ENCODE data around the gene PRR12.

The PRR12 gene

DNA sequence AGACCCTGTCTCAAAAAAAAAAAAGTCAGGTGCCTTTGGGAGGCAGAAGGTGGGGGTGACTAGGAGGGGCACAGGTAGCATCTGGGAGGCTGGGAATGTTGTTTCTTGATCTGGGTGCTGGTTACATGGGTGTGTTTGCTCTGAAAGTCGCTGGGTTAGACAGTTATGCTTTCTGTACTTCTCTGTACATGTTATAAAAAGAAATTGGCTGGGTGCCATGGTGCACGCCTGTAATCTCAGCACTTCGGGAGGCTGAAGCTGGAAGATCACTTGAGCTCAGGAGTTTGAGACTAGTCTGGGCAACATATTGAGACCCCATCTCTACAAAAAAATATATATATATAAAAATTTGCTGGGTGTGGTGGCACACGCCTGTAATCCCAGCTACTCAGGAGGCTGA, 25.7 kb upstream of the PRR12 start:
- DNase-seq (ENCODE audit: low spot score): no peak

- DNase-seq (ENCODE audit: low spot score): no peak
Measured at GRCh38 chr19:49566302-49566701, 24.7 kb upstream of the PRR12 start.

DNA sequence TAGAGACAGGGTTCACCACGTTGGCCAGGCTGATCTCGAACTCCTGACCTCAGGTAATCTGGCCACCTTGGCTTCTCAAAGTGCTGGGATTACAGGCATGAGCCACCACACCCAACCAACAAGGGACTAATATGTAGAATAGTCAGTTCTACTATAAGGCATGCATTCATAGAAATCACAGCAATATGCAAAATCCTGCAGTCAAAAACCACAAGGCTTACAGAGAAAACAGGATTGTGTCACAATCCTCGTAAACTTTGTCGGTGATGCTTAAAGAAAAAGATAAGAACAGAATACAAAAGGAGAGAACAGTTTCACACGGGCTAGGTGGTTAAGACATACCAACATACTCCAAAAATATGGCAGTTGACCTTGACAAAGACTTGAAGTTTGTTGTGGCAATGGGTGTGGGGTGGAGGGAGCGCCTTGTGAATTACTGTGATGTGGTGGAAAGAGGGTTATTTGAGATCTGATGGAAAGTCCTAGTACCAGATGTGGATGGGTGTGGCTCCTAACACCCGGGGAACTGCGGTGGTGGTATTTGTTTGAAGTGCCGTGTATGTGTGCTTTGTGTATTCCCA, 23.0 kb upstream of the PRR12 start:
- no peak for DNase-seq (ENCODE audit: low spot score)

DNA sequence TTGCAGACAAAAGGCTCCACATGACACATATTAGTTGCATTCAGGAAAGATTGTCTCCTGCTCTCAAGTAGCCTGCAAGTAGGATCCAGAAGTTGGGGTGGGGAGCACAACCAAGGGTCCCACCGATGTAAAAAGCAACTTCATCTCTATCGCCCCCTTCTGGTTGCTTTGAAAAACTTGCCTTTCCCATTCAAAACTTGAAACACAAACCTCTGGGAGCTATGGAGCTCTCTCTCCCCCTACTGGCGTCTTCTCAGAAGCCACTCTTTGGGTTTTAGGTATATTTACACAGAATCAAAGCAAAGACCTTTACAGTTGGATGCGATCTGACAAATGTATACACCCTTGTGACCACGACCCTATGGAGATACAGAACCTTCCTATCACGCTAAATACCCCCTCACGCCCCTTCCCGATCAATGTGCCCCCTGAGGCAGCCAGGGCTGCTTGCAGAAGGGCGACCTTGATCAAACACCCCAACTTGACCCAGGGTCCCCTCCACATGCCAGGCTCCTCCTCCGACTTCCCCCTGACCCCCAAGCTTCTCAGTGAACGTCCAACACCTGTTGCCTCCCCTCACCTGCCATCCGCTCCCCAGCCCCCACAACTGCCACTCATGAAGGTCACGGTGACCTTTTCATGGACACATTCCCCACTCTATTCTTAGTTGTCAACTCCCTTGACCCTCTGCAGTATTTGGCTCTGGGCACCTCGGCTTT, 20.7 kb upstream of the PRR12 start:
- peak; percentile 82 for DNase-seq (ENCODE audit: low spot score)

GRCh38 chr19:49570997-49571676, 19.8 kb upstream of the PRR12 start:
- no peak for DNase-seq (ENCODE audit: low spot score)

DNA sequence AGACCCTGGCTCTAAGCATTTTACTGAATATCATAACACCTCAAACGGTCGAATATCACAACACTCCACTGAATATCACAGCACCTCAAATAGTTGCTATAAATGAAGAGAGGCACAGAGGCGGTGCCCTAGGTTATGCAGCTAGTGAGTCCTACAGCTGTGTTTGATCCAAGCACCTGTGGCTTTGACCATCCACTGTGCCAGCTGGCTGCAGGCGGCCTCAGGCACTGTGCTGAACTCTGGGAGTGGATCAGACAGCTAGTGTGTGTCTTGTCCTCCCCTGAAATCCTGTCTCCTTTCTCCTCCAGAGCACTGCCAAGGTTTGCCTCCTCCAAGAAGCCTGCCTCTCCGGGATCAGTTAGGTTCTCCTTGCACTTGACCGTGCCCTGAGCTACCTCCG, 18.0 kb upstream of the PRR12 start:
- DNase-seq (ENCODE audit: low spot score): no peak

DNA sequence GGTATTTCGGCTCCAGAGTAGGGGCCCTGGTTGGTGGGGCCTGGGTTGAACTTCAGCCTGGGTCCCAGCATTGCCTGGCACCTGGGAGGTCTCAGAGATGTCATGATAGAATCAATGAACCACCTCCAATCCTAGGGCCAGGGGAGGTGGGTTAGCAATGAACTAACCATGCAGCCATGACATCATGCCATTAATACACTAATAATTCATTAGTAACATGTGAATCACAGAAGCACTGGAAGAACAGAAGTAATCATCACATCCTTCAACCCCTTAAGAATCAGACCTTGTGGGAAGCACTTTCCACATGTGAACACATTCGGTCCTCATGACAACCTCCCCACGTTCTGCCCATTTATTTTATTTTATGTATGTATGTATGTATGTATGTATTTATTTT, 17.6 kb upstream of the PRR12 start:
- DNase-seq (ENCODE audit: low spot score): peak; percentile 20

DNA sequence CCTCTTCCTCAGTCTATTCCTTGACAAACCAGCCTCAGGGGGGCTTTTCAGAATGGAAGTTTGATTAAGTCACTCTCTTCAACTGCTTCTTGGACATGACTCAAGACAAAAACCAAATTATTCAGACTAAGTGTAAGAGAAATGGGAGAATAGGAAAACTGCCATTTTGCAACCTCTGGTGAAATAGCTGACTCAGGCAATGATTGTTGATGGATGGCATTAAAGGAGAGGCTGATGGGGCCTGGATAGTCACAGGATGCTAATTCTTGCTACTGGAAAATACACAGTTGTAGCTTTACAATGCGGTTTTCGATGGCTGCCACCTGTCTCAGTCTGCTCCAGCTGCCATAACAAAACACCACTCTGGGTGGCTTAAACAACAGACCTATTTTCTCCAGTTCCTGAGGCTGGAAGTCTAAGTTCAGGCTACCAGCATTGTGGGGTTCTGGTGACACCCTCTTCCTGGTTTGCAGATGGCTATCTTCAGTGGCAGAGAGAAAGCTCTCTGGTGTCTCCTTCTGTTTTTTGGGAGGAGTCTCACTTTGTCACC, 16.7 kb upstream of the PRR12 start:
- no peak for DNase-seq (ENCODE audit: low spot score)

GRCh38 chr19:49579193-49579592, 11.8 kb upstream of the PRR12 start:
- DNase-seq (ENCODE audit: low spot score): no peak

DNA sequence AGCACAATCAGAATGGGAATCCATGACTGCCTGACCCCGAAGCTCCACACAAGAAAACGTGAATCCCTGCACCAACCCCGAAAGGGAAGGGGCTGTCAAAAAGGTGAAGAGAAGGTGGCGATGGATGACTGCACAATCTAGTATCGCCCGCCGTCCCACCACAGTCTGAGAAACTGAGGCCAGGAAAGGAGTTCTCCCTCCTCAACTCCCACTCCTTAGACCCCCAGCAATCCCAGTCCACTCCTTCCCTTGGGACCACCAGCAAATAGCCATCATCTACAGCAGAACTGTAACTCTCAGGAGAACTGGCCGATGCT, 11.1 kb upstream of the PRR12 start:
- DNase-seq (ENCODE audit: low spot score): no peak

GRCh38 chr19:49580264-49581006, 10.5 kb upstream of the PRR12 start, which contains the start of gene NOSIP:
TSS of gene NOSIP (minus strand) at chr19:49580556. CDS start at chr19:49560691, 19,865 bp downstream.
- DNase-seq (ENCODE audit: low spot score): peak; percentile 97

- peak; percentile 42 for DNase-seq (ENCODE audit: low spot score)
Measured at GRCh38 chr19:49581007-49581508, 9.9 kb upstream of the PRR12 start, which contains the start of gene PRRG2. TSS of gene PRRG2 (plus strand) at chr19:49581316. CDS start at chr19:49583220, 1,904 bp downstream.

DNA sequence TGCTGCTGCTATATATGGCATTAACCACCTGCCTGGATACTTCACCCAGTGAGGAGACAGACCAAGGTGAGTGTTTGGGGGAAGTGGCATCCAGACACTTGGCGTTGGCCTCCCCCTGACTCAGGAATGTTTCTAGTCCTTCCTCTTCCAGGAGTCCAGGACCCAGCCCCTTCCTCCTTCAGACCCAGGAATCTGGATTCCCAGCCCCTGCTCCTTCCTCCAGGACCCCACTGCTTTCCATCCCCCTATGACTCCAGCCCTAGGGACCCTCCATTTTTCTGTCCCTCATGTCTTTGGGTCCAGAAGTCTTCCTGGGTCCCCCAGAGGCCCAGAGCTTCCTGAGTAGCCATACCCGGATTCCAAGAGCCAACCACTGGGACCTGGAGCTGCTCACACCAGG, 7.7 kb upstream of the PRR12 start:
- DNase-seq (ENCODE audit: low spot score): no peak

DNA sequence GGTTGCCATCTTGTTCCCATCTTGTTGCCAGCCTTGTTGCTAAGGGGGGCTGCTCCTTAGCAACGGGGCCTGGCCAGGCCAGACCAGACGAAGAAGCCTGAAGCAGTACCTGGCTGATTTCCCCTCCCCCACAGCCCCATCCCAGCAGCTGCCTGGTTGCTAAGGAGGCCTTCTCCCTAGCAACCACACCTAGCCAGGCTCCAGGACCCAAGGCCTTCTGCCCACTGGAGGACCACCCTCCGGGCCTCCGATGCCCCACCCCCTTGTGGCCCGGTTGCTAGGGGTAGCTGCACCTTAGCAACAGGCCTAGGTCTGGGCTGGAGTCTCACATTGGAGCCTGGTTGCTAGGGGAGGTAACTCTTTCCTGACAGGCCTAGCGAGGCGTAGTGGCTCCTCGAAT, 6.0 kb upstream of the PRR12 start:
- no peak for DNase-seq (ENCODE audit: low spot score)

- DNase-seq (ENCODE audit: low spot score): no peak
Measured at GRCh38 chr19:49587227-49587626, 3.8 kb upstream of the PRR12 start.

DNA sequence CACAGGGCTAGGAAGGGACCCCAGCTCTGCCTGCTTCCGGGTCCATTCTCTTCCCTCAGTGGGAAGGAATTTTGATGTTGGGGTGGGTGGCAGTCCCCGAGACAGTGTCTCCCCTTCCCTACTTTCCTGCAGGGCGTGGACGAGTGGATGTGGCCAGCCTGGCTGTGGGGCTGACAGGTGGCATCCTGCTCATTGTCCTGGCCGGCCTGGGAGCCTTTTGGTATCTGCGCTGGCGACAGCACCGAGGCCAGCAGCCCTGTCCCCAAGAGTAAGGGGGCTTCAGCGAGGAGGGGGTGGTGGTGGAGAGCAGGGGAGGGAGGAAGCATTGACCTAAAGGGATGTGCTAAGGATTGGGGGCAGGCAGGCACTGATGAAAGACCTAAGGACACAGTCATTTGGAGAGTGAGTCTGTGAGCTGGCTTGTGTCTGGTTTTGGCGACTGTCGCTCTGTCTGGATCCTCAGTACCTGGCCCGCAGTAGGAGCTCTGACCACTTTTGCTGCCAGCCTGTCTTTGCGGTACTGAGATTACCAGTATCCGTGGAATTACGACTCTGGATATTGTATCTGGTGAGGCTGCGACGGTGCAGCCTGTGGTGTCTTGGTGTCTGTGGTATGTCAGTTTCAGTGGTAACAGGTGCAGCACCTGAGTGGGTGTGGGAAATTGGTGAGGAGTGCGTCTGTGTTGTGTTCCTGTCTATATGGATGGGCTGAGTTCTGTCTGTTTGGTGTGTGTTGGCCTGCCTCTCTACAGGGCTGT, 2.4 kb upstream of the PRR12 start:
- no peak for DNase-seq (ENCODE audit: low spot score)

- DNase-seq (ENCODE audit: low spot score): no peak
Measured at GRCh38 chr19:49589502-49589905, 1.5 kb upstream of the PRR12 start.

- DNase-seq (ENCODE audit: low spot score): peak; percentile 98
Measured at GRCh38 chr19:49590071-49590970, 661 bp upstream of the PRR12 start.

GRCh38 chr19:49591731-49592485, 926 bp downstream of the PRR12 start:
- peak; percentile 32 for DNase-seq (ENCODE audit: low spot score)
